Renal cortex interstitium (tissue), 15 donors: ENCODE measurements around the gene GOLGA6L10. TPM values are rescaled to one million over a fixed set of nuclear protein-coding genes. Genes with fewer than 3 reads are reported as not detected.
"Not testable (repeated sequence)": the region's sequence is repeated elsewhere in the genome, so short reads cannot be mapped to it uniquely, and the experiment has no call there.

Experiments
- DNase-seq, 11 donors: peaks; one replicate each; pipeline ENCODE4 v3.0.0-alpha.2; 2013; ENCODE audit warnings: low read depth in 9 of 11, low spot score in 4 of 11; ENCODE audit errors: extremely low read depth in 1 of 11
- long read RNA-seq, 16 experiments: transcript quantifications; one replicate each; lab custom pipeline, GENCODE V29; 2026
- polyA plus RNA-seq, 3 donors: library from polyadenylated mRNA; unstranded; fragments of 120-200 nt; gene quantifications; one replicate each; pipeline ENCODE4 v1.2.1, GENCODE V29; 2013; ENCODE audit not compliant: insufficient read length in 3 of 3

Gene GOLGA6L10
- polyA plus RNA-seq, result 10 to 100 TPM in 1 of 3 donors, 1 to 10 TPM in 1, under 1 TPM in 1; 0.95 to 18.3 (median 6.4) TPM
- long read RNA-seq, donor 1, result 0 reads
- long read RNA-seq, donor 2, result 0 reads
- long read RNA-seq, donor 3, partial matches to known transcripts, result 5 of 5 reads
- long read RNA-seq, donor 3, other reads (novel, unspliced or antisense), result 0 of 5 reads
- long read RNA-seq, donor 4, partial matches to known transcripts, result 29 of 29 reads
- long read RNA-seq, donor 4, other reads (novel, unspliced or antisense), result 0 of 29 reads
- long read RNA-seq, donor 5, result 0 reads
- long read RNA-seq, donor 6, partial matches to known transcripts, result 57 of 57 reads
- long read RNA-seq, donor 6, other reads (novel, unspliced or antisense), result 0 of 57 reads
- long read RNA-seq, donor 7, partial matches to known transcripts, result 12 of 12 reads
- long read RNA-seq, donor 7, other reads (novel, unspliced or antisense), result 0 of 12 reads
- long read RNA-seq, donor 8, result 0 reads
- long read RNA-seq, donor 9, partial matches to known transcripts, result 5 of 5 reads
- long read RNA-seq, donor 9, other reads (novel, unspliced or antisense), result 0 of 5 reads
- long read RNA-seq, donor 10, partial matches to known transcripts, result 7 of 7 reads
- long read RNA-seq, donor 10, other reads (novel, unspliced or antisense), result 0 of 7 reads
- long read RNA-seq, donor 11, result 0 reads
- long read RNA-seq, donor 12, partial matches to known transcripts, result 7 of 7 reads
- long read RNA-seq, donor 12, other reads (novel, unspliced or antisense), result 0 of 7 reads
- long read RNA-seq, donor 13, result 0 reads
- long read RNA-seq, donor 14, partial matches to known transcripts, result 0 of 13 reads
- long read RNA-seq, donor 14, other reads (novel, unspliced or antisense), result 13 of 13 reads
- long read RNA-seq, donor 15, partial matches to known transcripts, result 5 of 5 reads
- long read RNA-seq, donor 15, other reads (novel, unspliced or antisense), result 0 of 5 reads
- long read RNA-seq, donor 16, partial matches to known transcripts, result 123 of 123 reads
- long read RNA-seq, donor 16, other reads (novel, unspliced or antisense), result 0 of 123 reads

GRCh38 chr15:82349375-82349774 lies at the start of gene GOLGA6L10:
TSS of gene GOLGA6L10 (minus strand) at chr15:82349475. CDS start at chr15:82349375, 100 bp downstream.
- DNase-seq, result not testable (repeated sequence)

- no peak for DNase-seq
Measured at GRCh38 chr15:82398785-82399184, 49.5 kb upstream of the GOLGA6L10 start.

GRCh38 chr15:82397817-82398216 lies 48.5 kb upstream of the GOLGA6L10 start:
- no peak for DNase-seq

GRCh38 chr15:82395788-82396187 lies 46.5 kb upstream of the GOLGA6L10 start:
- not testable (repeated sequence) for DNase-seq

- no peak for DNase-seq
Measured at GRCh38 chr15:82393671-82394070, 44.4 kb upstream of the GOLGA6L10 start.

- not testable (repeated sequence) for DNase-seq
Measured at GRCh38 chr15:82392077-82392476, 42.8 kb upstream of the GOLGA6L10 start.

GRCh38 chr15:82390152-82390551 lies 40.9 kb upstream of the GOLGA6L10 start:
- DNase-seq, result not testable (repeated sequence)

- DNase-seq, result not testable (repeated sequence)
Measured at GRCh38 chr15:82387209-82387608, 37.9 kb upstream of the GOLGA6L10 start.

- not testable (repeated sequence) for DNase-seq
Measured at GRCh38 chr15:82381330-82381955, 32.2 kb upstream of the GOLGA6L10 start.

GRCh38 chr15:82379552-82379951 lies 30.3 kb upstream of the GOLGA6L10 start:
- DNase-seq, result not testable (repeated sequence)

GRCh38 chr15:82373661-82374060 lies 24.4 kb upstream of the GOLGA6L10 start:
- not testable (repeated sequence) for DNase-seq

GRCh38 chr15:82371656-82372055 lies 22.4 kb upstream of the GOLGA6L10 start:
- no peak for DNase-seq

- not testable (repeated sequence) for DNase-seq
Measured at GRCh38 chr15:82367790-82368189, 18.5 kb upstream of the GOLGA6L10 start.

- DNase-seq, result not testable (repeated sequence)
Measured at GRCh38 chr15:82365692-82366323, 16.5 kb upstream of the GOLGA6L10 start.

GRCh38 chr15:82364548-82364947 lies 15.3 kb upstream of the GOLGA6L10 start:
- DNase-seq, result not testable (repeated sequence)

- DNase-seq, result not testable (repeated sequence)
Measured at GRCh38 chr15:82362790-82363189, 13.5 kb upstream of the GOLGA6L10 start.

- not testable (repeated sequence) for DNase-seq
Measured at GRCh38 chr15:82360618-82361017, 11.3 kb upstream of the GOLGA6L10 start.

- not testable (repeated sequence) for DNase-seq
Measured at GRCh38 chr15:82355055-82355454, 5.8 kb upstream of the GOLGA6L10 start.
